Measurements from ENCODE around the gene OPRL1.

DNA sequence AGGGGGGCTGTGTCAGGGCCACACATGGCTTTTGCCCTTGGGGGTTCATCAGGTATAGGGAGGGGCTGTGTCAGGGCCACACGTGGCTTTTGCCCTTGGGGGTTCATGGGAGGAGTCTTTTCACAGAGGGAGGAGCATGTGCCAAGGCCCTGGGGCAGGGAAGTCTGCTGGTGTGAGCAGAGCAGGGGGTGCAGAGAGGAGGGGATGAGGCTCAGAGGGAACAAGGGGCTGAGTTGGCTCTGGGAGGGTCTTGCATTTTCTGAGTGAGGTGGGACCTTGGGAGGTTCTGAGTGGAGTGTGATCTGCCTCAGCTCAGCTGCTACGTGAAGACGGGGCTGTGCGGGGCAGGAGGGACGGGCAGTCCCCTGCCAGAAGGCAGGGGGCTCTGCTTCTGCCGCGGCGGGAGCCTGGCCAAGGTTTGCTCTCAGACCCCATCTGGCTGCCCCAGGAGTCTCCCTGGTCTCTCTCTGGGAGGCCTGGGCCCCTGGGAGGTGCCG is 24.4 kb upstream of the OPRL1 start:
- TF ChIP-seq GATA2 (IDR thresholded peaks at IDR 0.05; ENCODE audit: low read depth, low read length) (no peak), GATA3 (IDR thresholded peaks at IDR 0.05; ENCODE audit: low read depth, low read length) (no peak)

All from SH-SY5Y (cell line).